ENCODE data around the gene ADAMTSL4.

The ADAMTSL4 gene

DNA sequence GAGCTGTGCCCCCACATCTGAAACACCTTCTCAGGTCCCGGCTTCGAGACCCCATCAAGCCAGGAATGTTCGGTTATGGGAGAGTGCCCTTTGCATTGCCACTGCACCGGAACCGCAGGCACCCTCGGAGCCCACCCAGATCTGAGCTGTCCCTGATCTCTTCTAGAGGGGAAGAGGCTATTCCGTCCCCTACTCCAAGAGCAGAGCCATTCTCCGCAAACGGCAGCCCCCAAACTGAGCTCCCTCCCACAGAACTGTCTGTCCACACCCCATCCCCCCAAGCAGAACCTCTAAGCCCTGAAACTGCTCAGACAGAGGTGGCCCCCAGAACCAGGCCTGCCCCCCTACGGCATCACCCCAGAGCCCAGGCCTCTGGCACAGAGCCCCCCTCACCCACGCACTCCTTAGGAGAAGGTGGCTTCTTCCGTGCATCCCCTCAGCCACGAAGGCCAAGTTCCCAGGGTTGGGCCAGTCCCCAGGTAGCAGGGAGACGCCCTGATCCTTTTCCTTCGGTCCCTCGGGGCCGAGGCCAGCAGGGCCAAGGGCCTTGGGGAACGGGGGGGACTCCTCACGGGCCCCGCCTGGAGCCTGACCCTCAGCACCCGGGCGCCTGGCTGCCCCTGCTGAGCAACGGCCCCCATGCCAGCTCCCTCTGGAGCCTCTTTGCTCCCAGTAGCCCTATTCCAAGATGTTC, 4.3 kb downstream of the ADAMTSL4 start:
- in situ Hi-C loops (cut with MboI; ENCODE audit: low sequenced_read_pairs) = no loop called here

DNA sequence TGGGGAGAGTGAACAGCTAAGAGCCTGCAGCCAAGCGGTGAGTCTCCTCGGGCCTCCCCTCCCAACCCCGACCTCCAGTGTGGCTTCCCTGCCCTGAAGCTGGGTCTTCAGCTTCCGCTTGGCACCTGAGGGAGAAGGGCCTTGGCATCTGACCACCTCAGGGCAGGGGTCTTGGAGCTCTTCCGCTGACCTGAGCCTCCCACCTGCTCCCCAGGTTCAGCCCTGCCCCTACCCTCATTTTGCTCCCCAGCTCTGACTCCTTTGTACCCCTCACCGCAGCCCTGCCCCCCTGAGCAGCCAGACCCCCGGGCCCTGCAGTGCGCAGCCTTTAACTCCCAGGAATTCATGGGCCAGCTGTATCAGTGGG, 4.9 kb downstream of the ADAMTSL4 start:
- in situ Hi-C loops (cut with MboI; ENCODE audit: low sequenced_read_pairs) = no loop called here

DNA sequence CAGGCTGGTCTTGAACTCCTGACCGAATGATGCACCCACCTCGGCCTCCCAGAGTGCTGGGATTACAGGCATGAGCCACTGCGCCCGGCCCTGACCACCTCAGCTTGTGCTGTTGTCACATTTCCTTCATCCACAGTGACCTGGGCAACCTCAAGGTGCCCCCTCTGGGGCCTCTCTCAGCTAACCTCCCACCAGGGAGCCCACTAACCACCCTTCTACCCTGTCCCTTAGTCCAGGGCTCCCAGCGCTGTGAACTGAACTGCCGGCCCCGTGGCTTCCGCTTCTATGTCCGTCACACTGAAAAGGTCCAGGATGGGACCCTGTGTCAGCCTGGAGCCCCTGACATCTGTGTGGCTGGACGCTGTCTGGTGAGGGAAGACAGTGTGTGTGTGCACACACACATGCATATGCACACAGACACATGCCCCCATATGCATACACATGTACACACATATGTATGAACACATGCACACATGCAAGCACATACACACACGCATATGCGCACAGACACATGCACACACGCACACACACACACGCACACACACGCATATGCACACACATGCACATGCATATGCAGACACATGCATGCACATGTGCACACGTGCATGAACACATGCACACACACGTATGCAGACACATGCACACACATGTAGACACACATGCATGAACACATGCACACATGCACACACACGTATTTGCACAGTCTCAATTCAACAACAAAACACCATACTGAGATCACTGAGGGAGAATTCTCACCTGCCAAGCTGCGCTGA, 6.2 kb downstream of the ADAMTSL4 start:
- in situ Hi-C loops (cut with MboI; ENCODE audit: low sequenced_read_pairs) = no loop called here

DNA sequence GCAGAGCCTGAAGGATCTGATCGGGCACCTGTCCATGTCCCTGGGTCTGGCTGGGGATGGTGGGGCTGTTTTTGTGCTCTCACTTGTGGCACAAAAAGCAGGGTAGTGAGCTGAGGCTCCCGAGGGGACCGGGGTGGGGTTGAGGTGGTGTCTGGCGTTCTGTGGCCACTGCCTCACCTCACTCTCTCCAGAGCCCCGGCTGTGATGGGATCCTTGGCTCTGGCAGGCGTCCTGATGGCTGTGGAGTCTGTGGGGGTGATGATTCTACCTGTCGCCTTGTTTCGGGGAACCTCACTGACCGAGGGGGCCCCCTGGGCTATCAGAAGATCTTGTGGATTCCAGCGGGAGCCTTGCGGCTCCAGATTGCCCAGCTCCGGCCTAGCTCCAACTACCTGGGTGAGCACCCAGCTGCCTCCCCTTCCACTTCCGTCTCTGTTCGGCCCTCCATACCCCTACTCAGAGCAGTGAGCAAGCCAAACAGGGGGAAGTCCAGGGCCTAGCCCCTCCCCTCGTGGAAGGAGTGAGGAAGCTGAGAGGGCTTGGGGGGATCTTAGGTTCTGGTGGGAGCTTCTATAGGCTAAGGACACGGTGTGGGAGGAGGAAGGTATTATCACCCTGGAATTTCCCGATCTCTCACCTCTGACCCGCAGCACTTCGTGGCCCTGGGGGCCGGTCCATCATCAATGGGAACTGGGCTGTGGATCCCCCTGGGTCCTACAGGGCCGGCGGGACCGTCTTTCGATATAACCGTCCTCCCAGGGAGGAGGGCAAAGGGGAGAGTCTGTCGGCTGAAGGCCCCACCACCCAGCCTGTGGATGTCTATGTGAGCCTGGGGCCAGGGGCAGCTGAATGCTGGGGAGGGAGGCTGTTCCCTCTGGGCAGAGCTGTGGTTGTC, 7.0 kb downstream of the ADAMTSL4 start:
- in situ Hi-C loops (cut with MboI; ENCODE audit: low sequenced_read_pairs) = no loop called here

DNA sequence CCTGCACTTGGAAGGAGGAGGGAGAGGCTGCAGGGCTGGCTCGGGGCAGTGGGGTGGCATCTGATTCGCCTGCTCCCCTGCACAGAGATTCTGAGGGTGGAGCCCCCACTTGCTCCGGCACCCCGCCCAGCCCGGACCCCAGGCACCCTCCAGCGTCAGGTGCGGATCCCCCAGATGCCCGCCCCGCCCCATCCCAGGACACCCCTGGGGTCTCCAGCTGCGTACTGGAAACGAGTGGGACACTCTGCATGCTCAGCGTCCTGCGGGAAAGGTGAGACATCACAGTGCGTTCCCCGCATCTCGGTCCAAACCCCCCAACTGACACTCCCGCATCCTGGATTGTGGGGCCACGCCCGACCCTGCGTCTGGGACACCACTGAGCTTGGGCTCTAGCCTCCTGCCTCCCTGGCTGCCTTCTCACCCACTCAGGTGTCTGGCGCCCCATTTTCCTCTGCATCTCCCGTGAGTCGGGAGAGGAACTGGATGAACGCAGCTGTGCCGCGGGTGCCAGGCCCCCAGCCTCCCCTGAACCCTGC, 7.9 kb downstream of the ADAMTSL4 start:
- in situ Hi-C loops (cut with MboI; ENCODE audit: low sequenced_read_pairs) = no loop called here

DNA sequence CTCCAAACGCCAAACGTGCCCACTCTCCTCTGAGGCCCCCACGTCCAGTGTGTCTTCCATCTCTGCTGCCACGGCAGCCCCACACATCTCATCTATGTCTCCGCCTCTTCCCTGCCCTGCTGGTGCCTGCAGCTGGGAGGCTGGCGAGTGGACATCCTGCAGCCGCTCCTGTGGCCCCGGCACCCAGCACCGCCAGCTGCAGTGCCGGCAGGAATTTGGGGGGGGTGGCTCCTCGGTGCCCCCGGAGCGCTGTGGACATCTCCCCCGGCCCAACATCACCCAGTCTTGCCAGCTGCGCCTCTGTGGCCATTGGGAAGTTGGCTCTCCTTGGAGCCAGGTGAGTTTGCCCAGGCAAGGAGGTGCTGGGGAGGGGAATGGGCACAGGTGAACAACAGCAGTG, 8.6 kb downstream of the ADAMTSL4 start:
- in situ Hi-C loops (cut with MboI; ENCODE audit: low sequenced_read_pairs) = no loop called here

DNA sequence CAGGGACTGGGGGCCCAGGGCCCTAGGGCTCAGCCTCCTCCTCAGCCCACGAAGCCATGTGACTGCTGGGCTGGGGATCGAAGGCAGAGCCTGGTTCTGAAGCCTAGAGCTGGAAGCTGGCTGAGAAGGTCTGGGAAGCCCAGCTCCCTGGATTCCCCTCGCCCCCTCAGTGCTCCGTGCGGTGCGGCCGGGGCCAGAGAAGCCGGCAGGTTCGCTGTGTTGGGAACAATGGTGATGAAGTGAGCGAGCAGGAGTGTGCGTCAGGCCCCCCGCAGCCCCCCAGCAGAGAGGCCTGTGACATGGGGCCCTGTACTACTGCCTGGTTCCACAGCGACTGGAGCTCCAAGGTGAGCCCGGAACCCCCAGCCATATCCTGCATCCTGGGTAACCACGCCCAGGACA, 9.1 kb downstream of the ADAMTSL4 start:
- in situ Hi-C loops (cut with MboI; ENCODE audit: low sequenced_read_pairs) = no loop called here

DNA sequence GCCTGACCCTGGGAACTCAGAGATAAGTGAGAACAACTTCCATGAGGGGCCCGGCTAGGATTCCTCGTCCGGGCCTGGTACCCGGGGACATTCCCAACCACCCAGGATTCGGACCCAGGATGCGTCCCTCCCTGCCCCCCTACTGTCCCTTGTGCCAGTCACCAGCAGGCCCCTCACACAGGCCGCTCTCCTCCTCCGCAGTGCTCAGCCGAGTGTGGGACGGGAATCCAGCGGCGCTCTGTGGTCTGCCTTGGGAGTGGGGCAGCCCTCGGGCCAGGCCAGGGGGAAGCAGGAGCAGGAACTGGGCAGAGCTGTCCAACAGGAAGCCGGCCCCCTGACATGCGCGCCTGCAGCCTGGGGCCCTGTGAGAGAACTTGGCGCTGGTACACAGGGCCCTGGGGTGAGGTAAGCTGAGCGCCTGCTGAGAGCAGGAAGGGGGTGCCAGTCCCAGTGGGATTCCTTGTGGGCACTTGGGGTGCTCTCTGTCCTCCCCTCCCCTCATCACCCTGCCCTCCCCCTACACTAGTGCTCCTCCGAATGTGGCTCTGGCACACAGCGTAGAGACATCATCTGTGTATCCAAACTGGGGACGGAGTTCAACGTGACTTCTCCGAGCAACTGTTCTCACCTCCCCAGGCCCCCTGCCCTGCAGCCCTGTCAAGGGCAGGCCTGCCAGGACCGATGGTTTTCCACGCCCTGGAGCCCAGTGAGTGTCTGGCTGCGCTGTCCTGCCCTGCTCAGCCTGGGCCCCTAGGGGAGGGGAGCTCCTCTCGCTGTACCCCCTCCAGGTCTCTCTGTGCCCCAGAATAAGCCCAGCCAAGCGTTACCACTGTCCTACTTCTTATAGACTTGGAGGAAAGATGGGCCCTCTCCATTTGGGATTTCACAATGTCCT, 9.8 kb downstream of the ADAMTSL4 start:
- in situ Hi-C loops (cut with MboI; ENCODE audit: low sequenced_read_pairs) = no loop called here

DNA sequence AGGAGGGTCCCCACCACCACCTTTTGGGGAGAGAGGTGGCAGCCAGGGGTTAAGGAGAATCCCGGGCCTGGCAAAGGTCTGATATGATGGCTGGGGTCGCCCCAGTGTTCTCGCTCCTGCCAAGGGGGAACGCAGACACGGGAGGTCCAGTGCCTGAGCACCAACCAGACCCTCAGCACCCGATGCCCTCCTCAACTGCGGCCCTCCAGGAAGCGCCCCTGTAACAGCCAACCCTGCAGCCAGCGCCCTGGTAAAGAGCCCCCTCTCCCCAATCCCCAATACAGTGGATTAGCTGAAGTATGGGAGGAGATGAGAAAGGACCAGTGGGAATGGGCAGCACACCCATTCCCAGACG, 10.4 kb downstream of the ADAMTSL4 start:
- in situ Hi-C loops (cut with MboI; ENCODE audit: low sequenced_read_pairs) = no loop called here

DNA sequence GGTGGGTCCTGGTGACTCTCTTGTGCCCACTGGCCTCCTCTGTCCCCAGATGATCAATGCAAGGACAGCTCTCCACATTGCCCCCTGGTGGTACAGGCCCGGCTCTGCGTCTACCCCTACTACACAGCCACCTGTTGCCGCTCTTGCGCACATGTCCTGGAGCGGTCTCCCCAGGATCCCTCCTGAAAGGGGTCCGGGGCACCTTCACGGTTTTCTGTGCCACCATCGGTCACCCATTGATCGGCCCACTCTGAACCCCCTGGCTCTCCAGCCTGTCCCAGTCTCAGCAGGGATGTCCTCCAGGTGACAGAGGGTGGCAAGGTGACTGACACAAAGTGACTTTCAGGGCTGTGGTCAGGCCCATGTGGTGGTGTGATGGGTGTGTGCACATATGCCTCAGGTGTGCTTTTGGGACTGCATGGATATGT, 10.8 kb downstream of the ADAMTSL4 start:
- in situ Hi-C loops (cut with MboI; ENCODE audit: low sequenced_read_pairs) = no loop called here

DNA sequence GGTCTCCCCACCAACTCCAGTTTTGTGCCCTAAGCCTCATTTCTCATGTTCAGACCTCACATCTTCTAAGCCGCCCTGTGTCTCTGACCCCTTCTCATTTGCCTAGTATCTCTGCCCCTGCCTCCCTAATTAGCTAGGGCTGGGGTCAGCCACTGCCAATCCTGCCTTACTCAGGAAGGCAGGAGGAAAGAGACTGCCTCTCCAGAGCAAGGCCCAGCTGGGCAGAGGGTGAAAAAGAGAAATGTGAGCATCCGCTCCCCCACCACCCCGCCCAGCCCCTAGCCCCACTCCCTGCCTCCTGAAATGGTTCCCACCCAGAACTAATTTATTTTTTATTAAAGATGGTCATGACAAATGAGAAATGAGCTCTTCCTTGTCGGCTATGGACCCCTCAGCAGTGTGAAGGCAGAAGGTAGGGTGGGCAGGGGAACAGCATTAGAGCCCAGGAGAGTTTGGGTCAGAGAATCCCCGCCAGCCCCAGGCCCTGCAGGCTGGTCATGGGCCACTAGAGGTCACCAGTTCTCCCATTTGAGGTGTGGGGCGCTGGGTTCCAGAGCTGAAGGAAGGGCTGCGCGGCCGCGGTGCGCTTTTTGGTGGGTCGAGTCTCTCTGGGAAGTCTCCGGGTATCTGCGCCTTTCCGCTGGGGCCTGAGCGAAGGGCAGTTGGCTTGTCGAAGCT, 11.5 kb downstream of the ADAMTSL4 start:
- in situ Hi-C loops (cut with MboI; ENCODE audit: low sequenced_read_pairs) = no loop called here

DNA sequence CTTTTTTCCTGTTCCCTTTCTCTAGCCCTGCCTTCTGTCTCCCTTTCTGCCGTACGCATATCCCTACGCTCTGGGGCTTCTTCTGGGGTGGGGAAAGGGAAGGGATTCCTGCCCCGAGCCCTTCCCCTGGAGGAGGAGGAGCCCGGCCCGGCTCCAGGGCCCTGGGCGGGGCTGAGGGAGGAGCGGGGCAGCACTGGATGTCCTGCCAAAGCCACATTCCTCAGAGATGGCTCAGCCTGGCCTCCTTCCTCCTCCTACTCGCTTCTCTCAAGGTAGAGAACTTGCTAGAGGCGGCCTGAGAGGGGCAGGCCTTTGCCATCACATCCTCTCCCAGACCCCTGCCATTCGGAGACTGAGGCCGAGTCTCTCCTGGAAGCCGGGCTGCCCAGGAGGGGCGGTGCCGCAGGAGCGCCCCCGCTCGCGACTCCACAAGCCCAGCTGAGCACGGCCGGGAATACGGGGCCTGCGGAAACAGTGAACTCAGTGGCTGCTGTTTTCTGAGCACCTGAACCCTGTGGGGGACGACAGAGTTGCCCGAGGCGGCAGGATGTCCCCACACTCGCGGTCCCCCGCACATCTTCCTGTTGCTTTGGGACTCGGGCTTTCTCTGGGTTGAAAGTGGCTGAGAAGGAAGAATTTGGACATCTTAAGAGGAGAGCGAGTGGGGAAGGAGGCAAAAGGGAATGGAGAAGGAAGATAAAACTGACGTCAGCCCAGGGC, 12.2 kb downstream of the ADAMTSL4 start:
- in situ Hi-C loops (cut with MboI; ENCODE audit: low sequenced_read_pairs) = no loop called here

DNA sequence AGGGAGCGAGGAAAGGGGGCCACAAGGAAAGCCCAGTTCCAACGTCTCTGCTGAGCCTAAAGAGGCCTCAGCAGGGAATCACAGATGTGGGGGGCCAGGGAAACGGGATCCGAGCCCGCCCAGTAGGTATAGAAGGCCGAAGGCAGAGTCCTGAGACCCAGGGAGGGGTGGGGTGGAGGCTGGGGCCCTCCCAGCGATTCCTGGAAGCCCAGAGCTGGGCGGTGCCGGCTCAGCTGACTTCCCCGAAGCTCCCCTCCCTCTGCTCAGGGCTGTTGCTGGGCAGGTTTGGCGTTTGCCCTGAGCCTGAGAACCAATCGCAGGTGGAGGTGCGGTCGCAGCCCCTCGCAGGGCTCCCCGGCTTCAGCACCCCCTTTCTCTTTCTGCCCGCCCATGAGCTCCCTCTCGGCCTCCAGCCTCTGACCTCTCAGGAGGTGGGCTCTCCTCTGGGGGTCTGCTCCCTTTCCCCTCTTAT, 12.8 kb downstream of the ADAMTSL4 start:
- in situ Hi-C loops (cut with MboI; ENCODE audit: low sequenced_read_pairs) = no loop called here

DNA sequence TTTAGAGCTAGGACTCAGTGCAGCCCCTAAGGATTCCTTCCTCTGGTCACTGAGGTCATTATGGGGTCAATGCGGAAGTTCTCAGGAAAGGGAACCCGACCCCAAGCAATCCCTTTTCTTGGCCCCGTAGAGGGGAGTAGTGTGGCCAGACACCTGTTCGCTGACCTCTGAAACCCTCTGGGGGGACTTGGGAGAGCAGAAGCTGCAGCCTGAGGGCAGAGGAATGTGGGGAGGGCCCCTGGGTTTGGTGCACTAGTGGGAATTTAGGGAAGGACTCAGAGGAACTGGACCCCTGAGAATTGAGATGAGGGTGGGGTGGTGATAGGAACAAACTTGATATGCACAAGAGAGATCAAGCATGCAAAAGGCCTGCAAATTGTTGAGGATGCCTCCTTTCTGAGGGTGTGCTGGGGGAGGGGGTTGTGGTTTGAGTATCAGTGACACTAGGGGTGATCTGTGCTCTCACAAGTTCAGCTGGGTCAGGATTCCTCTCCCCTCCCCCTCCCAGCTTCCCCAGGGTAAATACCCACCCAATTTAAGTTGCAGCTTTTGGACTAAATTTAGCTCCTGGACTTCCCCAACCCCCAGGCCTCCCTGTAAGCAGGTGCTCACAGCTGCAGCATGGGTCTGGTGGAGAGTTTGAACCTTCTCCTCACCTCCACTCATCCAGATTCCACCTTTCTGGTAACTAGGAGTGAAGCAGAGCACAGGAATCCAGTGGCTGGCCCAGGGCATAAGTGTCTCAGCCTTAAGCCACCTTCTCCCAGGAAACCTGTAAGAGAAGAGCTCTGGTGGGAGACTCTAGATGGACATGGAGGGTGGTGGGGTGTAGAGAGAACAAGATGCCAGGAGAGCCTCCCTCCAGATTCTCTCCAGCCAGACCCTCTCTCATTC, 13.5 kb downstream of the ADAMTSL4 start:
- in situ Hi-C loops (cut with MboI; ENCODE audit: low sequenced_read_pairs) = no loop called here

DNA sequence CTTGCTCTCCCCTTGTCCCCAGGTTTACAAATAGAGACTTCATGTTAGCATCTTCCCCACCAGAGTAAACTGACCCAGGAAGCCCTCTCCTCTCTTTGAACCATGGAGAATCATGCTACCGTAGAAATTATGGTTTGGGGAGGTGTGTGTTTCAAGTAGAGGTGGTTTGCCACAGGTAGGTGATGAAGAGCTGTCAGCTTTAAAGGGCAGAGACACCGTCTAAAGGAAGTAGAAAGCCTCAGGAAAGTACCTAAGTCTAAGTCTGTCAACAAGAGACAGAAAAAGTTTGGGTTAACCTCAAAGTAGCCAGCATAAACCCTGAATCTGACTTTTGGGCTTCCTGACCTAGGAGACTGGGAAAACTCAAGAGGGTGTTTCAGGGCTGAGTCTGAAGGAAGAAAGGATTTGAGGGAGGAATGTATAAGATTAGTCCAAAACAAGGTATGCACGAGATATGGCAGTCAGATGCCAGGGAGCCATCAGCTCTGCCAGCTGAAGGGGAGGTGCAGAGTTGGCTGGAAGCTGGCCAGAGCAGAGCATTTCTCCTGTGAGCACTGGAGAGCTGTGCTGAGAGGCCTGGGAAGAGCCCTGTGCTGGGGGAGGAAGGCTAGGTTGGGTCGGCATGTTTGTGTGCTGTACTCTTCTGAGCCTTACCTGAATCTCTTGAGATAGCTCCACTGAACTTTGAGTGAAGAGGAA, 14.3 kb downstream of the ADAMTSL4 start:
- in situ Hi-C loops (cut with MboI; ENCODE audit: low sequenced_read_pairs) = no loop called here

DNA sequence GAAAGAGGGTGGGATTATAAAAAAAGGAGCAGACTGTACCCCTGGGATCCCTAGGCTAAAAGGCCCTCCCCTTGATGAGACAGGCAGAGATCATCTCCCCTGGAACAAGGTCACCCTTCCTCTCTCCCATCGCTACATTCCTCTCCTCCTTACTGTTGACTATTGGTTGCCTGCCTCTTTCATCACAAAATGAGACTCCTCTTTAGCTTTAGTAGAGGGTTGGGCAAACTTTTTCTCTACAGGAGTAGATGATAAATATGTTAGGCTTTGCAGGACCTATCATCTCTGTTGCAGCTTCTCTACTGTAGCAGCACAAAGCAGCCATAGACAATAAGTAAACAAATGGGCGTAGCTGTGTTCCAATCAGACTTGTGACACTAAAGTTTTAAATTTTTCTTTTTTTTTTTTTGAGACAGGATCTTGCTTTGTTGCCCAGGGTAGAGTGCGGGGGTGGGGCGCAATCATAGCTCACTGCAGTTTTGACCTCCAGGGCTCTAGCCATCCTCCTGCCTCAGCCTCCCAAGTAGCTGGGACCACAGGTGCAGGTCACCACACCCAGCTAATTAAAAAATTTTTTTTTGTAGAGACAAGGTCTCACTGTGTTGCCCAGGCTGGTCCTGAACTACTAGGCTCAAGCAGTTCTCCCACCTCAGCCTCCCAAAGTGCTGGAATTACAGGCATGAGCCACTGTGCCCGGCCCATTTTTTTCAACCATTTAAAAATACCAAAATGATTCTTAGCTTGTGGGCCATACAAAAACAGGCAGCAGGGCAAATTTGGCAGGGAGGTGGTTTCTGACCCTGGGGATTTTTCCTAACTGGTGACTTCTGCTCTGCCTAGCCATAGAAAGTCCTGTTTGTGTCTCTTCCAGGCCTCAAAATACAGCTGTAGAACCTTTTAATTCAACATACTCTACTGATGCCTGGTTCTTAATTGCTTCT, 15.1 kb downstream of the ADAMTSL4 start:
- in situ Hi-C loops (cut with MboI; ENCODE audit: low sequenced_read_pairs) = no loop called here
